HG03442 (cell line): ENCODE results near the gene LIX1.
"Not testable (repeated sequence)": the region's sequence is repeated elsewhere in the genome, so short reads cannot be mapped to it uniquely, and the experiment has no call there.

ENCODE experiments used
- ATAC-seq: cut with Tn5 transposase; IDR thresholded peaks from one replicate; pipeline ENCODE4 v1.9.1; 2021; ENCODE audit warnings: mild to moderate bottlenecking, moderate library complexity; ENCODE audit not compliant: unreplicated experiment

LIX1 gene

GRCh38 chr5:97105501-97106215 is 36.8 kb downstream of the LIX1 start:
- no peak for ATAC-seq

DNA sequence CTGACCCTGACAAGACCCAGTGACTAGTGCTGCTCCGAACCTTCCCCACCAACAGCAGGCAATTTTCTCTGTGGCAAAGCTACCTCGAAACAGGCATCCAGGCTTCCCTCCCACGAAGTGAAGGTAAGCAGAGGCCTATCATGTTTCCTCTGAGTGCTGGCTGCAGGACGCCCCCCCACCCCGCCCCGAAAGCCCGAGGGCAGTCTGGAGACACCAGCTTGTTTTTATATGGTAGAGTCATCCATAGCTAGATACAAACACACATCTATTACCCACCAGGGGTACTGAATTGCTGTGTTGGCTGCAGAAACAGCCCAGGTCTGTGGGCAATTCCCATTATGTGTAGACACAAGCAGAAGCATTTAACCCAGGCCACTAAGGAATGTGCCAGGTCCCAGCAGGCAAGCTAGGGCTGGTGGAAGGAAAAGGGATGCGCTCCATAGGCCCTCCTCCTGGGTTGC is 40.4 kb downstream of the LIX1 start:
- ATAC-seq, result no peak

DNA sequence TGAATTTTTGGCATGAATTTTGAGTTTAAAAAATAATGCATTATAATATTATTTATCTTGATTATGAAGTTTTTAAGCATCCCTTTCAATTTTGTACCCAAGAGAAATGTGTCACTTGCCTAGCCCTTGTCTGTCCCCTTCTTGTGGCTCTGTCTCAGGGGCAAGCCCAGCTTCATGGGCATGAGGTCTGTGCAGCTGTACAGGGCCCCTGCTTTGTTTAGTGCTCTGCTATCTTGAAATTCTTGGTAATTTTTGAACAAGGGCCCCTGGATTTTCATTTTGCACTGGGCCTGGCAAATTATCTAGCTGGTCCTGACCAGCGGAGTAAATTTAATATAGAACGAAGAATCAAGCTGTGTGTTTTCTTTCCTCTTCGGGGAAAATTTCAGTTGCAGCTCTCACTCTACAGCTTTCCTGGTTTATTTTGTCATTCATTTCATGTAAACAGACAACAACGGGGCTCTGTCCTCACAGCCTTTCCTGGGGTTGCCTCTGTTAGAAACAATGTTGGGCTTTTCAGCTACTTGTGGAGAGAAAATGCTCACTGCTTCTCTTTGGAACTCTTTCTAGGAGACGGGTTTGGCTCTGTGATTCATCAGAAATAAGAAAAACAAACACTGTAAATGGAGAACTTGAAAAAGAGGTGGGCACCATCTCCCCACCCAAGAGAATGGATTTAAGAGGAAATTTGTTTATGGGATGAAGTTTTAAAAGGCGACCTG is 41.1 kb downstream of the LIX1 start:
- ATAC-seq, result no peak

DNA sequence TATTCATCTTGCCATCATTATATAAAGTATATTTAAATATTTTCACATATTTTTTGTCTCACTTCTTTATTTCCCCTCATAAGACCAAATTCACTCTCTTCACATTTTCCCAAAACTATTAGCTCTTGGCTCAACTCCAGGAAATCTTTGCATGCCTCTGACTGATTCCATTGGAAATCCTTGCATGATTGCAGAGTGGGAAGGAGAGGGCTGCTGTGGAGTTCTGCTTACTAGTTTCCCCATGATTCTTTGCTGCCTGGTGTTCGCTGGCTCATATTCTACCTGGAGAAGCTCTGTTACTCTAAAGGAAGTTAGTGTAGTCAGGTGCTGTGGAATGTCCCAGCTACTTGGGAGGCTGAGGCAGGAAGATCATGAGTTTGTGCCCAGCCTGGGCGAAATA is 41.9 kb downstream of the LIX1 start:
- ATAC-seq, result no peak

DNA sequence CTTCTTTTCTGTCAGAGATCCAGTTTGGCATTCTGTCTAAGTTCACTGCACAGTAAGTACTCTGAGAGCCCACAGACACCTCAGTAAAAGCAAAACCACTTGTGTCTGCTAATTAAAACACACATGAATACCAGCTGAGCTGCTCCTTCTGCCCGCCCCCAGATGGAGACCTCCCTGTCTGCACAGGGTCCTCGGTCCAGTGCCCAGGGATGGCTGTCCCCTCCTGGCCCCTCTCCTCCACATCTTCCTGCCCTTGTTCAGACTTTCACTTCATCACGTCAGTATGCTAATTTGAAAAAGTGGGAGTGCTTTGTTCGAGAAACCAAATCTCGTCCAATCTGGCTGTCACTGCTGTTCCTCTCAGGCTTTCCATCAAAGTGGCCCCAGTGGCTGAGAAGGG is 43.5 kb downstream of the LIX1 start:
- ATAC-seq, result no peak

DNA sequence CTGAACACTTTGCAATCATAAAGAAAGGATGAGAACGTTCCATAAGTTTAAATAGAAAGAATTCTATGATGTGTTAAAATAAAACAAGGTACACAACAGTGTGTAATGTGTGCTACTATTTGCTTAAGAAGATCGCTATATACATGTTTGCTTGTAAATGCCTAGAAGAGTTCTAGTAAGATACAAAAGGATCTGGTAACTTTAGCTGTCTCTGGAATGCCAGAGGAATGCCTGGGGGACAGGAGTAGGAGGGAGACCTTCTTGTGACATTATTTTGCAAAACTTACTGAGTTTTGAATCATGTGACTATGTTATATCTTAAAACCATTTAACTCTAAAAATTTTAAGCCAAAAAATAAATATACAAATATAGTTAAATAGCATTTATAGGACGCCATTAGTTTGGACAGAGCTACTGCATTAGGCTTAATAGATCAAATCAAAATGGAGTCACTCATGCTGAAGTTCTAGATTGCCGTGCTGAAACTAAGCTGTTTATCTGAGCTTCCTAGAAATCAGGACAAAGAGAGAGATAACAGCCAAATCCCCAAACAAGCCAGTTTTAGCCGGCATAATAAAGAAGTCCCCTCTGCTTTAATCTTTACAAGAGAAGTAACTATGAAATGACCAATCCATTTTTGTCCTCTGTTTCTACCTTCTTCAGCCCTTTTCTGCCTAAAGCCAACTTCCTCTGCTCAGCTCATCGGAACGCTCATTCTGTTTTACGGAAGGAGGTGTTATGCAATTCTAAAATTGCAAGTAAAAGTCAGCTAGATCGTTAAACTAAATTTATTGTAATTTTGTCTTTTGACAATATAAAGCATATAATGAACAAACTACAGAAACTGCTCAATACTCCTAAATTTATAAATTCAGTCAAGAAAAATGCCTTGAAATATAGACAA is 44.8 kb downstream of the LIX1 start:
- ATAC-seq, result no peak

DNA sequence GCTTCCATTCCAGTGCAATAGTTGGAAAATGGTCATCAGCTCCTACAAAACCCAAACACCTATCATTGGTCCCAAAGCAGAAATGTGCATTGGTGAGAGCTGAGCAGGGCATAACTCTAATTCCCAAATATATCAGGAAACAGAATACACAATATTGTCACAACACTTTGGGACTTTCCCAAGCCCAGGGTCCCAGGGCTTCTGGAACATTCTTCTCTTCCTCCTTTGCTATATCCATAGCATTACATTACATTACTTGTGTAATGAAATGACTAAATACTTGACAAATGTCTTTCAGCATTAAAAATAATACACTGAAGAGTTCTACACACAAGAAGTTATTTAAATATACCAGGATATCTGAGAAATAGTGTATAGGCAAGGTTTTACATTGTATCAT is 45.6 kb downstream of the LIX1 start:
- ATAC-seq, result no peak

GRCh38 chr5:97096191-97096590 is 46.2 kb downstream of the LIX1 start:
- no peak for ATAC-seq

- ATAC-seq, result peak; percentile 44
These were observed 47.1 kb downstream of the LIX1 start for GRCh38 chr5:97095318-97095732.

DNA sequence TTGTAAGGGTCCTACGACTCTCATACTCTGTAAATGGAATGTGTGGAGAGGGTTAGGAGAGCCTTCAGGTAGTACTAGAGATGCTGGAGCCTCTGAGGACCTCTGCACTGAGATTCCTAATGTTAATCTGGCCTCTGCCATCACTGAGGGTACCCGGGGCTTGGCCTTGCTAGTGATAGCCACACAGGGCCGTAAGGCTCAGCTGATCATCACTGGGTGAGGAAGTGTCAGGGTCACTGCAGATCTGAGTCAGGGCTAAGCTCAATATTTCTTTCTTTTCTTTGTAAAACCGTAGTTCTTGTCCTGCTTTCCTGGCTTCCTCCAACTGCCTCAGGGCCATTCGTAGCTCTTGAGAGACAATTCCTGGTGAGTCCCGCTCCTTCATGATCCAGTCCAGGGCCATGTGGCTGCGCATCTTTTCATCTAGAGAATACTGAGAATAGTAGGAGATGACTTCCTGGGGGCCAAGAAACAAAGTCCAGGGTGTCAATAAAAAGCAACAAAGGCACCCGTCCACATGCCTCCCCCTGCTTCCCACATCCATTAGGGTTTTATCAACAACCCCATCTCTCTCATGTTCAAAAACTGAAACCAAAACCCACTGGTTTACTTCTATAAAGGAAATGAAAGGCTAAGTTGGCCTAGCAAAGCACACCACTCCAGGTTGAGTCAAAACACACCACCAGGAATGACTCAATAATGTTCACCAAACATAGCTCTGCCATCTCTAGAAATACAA is 47.7 kb downstream of the LIX1 start:
- peak; percentile 99 for ATAC-seq

- no peak for ATAC-seq
These were observed 49.2 kb downstream of the LIX1 start for GRCh38 chr5:97093193-97093592.

- no peak for ATAC-seq
These were observed 51.5 kb downstream of the LIX1 start for GRCh38 chr5:97090944-97091343.

DNA sequence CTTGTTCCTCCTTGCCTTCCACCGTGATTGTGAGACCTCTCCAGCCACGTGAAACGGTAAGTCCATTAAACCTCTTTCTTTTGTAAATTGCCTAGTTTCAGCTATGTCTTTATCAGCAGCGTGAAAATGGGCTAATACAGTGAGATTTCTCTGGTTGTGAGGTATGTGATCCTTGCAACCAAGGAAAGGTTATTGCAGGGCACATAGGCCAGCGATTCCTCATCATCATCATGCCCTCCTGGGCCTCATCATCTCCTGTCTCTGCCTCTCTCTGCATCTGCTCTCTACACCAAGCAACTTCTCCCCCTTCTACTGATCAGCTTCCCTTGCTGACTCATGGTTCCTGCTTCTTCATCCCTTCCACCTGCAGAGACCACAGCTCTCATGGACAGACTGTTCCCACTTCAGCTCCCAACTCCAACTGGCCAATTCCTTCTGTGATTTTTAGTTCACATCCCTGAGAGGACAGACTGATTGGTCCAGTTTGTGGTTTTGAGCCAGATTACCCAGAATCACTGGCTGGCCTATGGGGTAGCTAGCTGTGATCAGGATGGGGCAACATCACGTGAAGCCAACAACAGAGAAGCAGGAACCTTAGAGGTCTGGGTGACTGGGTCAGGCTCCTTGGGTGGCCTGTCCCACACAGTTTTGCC is 53.1 kb downstream of the LIX1 start:
- ATAC-seq, result no peak

DNA sequence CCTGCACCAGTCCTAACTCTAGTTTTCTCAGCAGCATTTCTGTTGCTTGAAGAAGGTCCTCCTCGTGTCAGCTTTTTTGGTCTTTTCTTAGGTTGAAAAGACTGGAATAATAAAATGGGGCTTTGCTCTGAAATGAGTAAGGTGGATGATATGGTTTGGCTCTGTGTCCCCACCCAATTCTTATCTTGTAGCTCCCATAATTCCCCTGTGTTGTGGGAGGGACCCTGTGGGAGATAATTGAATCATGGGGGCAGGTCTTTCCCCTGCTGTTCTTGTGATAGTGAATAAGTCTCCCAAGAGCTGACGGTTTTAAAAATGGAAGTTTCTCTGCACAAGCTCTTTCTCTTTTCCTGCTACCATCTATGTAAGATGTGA is 53.6 kb downstream of the LIX1 start:
- no peak for ATAC-seq

DNA sequence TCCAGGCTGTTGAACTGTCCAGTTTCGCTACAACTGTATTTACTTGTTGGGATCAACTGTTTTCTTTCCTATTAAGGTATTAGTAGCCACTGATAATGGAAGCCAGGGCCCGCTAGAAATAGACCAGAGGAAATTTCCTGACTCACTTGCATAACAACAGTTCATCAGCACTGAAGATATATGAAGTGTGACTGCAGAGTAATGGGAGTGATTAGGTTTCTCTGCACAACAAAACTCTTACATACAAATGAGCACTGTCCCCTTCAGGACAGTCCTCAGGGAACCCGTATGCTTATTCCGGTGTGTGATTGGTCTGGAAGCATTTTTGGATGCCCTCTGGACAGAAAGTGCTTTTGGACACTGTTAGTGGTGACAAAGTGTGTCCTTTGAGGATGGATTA is 55.3 kb downstream of the LIX1 start:
- ATAC-seq, result no peak

DNA sequence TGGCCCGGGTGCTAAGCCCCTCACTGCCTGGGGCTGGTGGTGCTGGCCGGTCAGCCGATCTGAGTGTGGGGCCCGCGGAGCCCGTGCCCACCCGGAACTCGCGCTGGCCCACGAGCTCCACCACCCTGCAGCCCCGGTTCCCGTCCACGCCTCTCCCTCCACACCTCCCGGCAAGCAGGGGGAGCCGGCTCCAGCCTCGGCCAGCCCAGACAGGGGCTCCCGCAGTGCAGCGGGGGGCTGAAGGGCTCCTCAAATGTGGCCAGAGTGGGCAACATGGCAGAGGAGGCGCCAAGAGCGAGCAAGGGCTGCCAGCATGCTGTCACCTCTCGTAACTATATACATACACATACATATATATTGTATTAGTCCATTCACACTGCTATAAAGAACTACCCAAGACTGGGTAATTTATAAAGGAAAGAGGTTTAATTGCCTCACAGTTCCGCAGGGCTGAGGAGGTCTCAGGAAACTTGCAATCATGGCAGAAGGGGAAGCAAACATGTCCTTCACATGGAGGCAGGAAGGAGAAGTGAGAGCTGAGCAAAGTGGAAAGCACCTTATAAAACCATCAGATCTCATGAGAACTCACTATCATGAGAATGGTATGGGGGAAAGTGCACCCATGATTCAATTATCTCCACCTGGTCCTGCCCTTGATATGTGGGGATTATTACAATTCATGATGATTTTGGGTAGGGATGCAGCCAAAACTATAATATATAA is 56.8 kb downstream of the LIX1 start:
- no peak for ATAC-seq

GRCh38 chr5:97084782-97085458 is 57.5 kb downstream of the LIX1 start:
- not testable (repeated sequence) for ATAC-seq

DNA sequence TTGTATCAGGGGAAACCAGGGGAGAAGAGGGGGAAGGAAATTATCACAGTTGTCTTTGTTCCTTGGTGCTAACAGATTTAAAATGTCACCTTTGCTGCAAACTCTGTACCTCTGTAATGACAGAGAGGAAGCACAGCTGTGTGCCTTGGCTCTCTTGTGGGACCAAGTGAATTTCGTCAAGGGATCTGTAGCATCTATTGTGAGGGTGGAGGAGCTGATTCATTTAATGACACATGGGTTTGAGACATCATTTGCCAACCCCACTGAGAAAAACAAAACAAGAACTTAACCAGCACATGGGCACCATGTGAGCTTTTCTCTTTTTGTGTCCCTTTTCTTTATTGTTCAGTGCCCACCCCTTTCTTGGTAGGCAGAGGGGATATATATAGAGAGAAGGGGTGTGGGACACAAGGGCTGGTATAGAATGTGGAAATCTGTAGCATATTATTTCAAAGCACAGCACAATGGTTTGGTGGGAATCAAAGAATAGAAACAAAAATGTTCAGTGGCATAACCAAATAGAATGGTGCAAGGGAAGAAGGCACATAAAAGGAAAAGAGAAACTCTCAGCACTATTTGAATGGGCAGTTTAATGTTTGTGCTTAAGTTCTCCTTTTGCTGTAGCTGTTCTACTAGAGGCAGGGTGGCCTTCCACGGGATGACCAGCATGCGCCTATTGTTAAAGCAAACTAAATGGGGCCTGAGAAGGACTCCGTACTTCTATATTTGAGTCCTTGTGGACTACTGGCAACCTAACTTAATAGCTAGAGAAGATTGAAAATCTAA is 63.3 kb downstream of the LIX1 start:
- ATAC-seq, result no peak
